Adrenal gland (tissue), 12 donors: Measurements from ENCODE around the gene CNGB1. TPM values are rescaled to one million over a fixed set of nuclear protein-coding genes. Genes with fewer than 3 reads are reported as not detected.

Experiments used
- DNase-seq, 7 donors: peaks; one replicate each; pipeline ENCODE4 v3.0.0-alpha.2; 2019 to 2020
- H3K27ac ChIP-seq, 5 donors: fragments of 200-600 bp; sonication (generic) in 4 of 5; 1 replicate in 3 of 5; 2 replicates in 2 of 5; pipeline versions ENCODE4 v1.5.1 to v1.8.0; 2016 to 2020; ENCODE audit warnings: mild to moderate bottlenecking in 1 of 5
- H3K27me3 ChIP-seq: fragments of 200-600 bp; 2 replicates; pipeline ENCODE4 v1.8.0; 2021
- H3K36me3 ChIP-seq, 2 donors: fragments of 200-600 bp; replicated peaks in 1 of 2; 1 replicate in 1 of 2; 2 replicates in 1 of 2; pipeline versions ENCODE4 v1.5.1 to v1.8.0; 2018 to 2022
- H3K4me1 ChIP-seq, 2 donors: fragments of 200-600 bp; replicated peaks in 1 of 2; 1 replicate in 1 of 2; 2 replicates in 1 of 2; pipeline versions ENCODE4 v1.5.1 to v1.8.0; 2018 to 2021
- H3K4me3 ChIP-seq, 4 donors: fragments of 200-600 bp; sonication (generic) in 3 of 4; one replicate each; pipeline ENCODE4 v1.5.1; 2016 to 2018
- H3K9me3 ChIP-seq, 3 donors: fragments of 200-600 bp; sonication (generic) in 1 of 3; replicated peaks in 1 of 3; 1 replicate in 2 of 3; 2 replicates in 1 of 3; pipeline versions ENCODE4 v1.5.1 to v1.8.0; 2016 to 2021
- POLR2A ChIP-seq, 2 donors: fragments of 450-650 bp; IDR thresholded peaks; one replicate each; pipeline ENCODE4 v1.6.1; 2017; ENCODE audit warnings: antibody characterized with exemption in 2 of 2, mild to moderate bottlenecking in 2 of 2, moderate library complexity in 1 of 2
- WGBS, 4 donors: extraction: QIAGEN DNeasy Blood & Tissue Kit in 2 of 4; methylation state at CpG; one replicate each; pipeline versions ENCODE4 v1.1.5 to v1.1.7; 2013 to 2017; 5-methylcytosine and 5-hydroxymethylcytosine counted together
- intact Hi-C, 2 donors: fragments of 100-400 bp; cut with DNase I; formaldehyde crosslinking; loops; one replicate each; pipeline versions ENCODE4 v1.14.1 to v1.15.0; 2022 to 2023
- polyA plus RNA-seq, 3 donors: library from polyadenylated mRNA; stranded (reverse); fragments of 200-250 nt in 2 of 3; fragments of 350-450 nt in 1 of 3; fragmentation: Illumina TruSeq in 1 of 3; extraction: RNeasy Lipid Tissue Mini Kit (QIAGEN cat#74804) in 1 of 3; gene quantifications; one replicate each; pipeline ENCODE4 v1.2.3, GENCODE V29; 2013 to 2014
- total RNA-seq, 9 donors: library from RNA; depleted of rRNA in 4 of 9; stranded (reverse); fragments of >200 nt in 4 of 9; fragments of 120-200 nt in 1 of 9; fragmentation: NEBNext Ultra II Directional in 1 of 9; extraction: Animal tissue kit (Norgen Biotek cat#: 25700) in 1 of 9; gene quantifications; one replicate each; pipeline versions ENCODE4 v1.1.0 to v1.2.4, GENCODE V29; 2013 to 2023
- TF ChIP-seq, protein P1 (sequence below), 6 experiments: fragments of 450-650 bp in 4 of 6; fragments of 200-600 bp in 2 of 6; sonication (generic) in 1 of 6; IDR thresholded peaks; 1 replicate in 5 of 6; 2 replicates in 1 of 6; pipeline versions ENCODE4 v1.5.1 to v1.8.0; 2016 to 2021; ENCODE audit warnings: antibody characterized with exemption in 6 of 6, mild to moderate bottlenecking in 2 of 6, moderate library complexity in 1 of 6
- donor health status: healthy with polysubstance abuse.
- donor health status: Bipolar disorder and iron deficiency.
- donor health status: DM: yes; HTN: yes; CAD: no.
- donor health status: DM: no; HTN: no; CAD: no.
- donor health status: DM: no; HTN: no; CAD: no.
- donor health status: DM: yes; HTN: yes; CAD: no.

Gene CNGB1
- total and polyA plus RNA-seq, 12 donors: 0.67 to 2.4 (median 1.5) TPM; not detected in 5

DNA sequence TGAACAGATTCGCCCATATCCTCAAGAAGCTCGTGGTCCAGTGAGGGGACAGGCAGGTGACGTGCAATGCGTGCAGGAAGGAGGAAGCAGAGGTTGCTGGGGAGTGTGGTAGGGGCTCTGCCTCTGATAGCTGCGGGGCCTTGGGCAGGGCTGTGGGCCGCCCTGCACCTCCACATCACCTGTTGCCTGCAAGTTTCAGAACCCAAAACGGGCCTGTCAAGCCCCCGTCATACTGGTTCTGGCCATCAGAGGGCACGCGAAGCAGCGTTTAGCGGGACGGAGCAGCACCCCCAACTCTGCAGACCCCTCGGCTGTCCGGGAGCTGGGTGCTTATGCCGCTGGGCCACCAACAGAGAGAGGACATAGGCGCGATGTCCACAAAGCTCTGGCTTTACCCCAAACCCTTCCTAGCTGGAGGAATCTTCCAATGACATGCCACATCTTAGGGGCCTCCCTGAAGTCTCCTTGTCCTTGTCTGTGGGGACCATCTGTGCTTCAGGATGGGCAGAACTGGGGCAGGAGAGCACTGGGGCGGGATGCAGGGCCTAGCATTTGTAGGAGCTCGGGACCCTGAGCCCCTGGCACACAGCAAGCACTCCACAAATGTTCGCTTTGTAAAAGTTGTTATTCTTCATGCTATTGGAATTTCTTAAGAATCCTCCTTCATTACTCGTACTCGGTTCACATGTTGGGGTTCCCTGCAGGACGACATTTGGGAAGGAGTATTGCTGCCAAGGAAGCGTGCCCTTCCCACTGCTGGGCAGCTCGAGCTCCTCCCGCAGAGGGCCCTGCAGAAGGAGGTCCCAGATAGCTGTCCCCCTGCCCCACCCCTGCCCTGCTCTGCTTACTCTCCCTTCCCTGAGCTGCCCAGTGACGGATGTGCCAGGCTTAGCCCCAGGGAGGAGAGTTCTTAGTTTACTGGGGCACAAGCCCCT, 64.3 kb downstream of the CNGB1 start:
- WGBS, 4 donors: 51 to 69% (median 61%) methylated on average over 14 to 28 of the region's 28 CpGs
- no peaks in the 10 kb centered on the region for H3K4me1 ChIP-seq
- no peak overlapping the region for H3K27ac ChIP-seq
- no peak for DNase-seq
- no peaks in the 10 kb centered on the region for H3K36me3 ChIP-seq
- intact Hi-C loops: no loop called here
- H3K27me3 ChIP-seq: no peaks in the 10 kb centered on the region
- no peak overlapping the region for H3K4me3 ChIP-seq
- TF ChIP-seq, protein P1, sequence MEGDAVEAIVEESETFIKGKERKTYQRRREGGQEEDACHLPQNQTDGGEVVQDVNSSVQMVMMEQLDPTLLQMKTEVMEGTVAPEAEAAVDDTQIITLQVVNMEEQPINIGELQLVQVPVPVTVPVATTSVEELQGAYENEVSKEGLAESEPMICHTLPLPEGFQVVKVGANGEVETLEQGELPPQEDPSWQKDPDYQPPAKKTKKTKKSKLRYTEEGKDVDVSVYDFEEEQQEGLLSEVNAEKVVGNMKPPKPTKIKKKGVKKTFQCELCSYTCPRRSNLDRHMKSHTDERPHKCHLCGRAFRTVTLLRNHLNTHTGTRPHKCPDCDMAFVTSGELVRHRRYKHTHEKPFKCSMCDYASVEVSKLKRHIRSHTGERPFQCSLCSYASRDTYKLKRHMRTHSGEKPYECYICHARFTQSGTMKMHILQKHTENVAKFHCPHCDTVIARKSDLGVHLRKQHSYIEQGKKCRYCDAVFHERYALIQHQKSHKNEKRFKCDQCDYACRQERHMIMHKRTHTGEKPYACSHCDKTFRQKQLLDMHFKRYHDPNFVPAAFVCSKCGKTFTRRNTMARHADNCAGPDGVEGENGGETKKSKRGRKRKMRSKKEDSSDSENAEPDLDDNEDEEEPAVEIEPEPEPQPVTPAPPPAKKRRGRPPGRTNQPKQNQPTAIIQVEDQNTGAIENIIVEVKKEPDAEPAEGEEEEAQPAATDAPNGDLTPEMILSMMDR (IDR thresholded peaks at IDR 0.05): peak in 4 of 6 experiments; percentile 30 to 44 (median 40)
- TF ChIP-seq POLR2A (IDR thresholded peaks at IDR 0.05): no peak
- no peaks in the 10 kb centered on the region for H3K9me3 ChIP-seq

DNA sequence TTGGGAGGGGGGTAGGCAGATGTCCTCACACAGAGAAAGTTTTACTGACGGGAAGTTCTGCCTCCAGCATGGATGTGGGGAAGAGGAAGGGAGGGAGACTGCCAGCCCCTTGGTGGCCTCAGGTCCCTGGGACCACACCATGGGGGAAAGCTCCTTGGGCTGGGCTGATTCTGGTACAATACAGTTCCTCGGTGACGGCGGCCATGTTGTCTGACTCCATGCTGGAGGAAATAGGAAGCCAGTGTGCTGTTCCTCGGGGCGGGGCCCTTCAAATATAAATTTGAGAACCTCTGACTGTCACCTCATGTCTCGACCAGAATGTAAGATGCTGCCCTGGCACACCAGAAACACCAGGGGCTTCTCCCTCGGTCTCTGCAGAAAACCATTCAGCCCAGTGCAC, 66.8 kb downstream of the CNGB1 start:
- no peaks in the 10 kb centered on the region for H3K27me3 ChIP-seq
- no peaks in the 10 kb centered on the region for H3K9me3 ChIP-seq
- no peaks in the 10 kb centered on the region for H3K4me1 ChIP-seq
- DNase-seq: no peak
- TF ChIP-seq, protein P1 (IDR thresholded peaks at IDR 0.05): no peak
- no peak for TF ChIP-seq POLR2A (IDR thresholded peaks at IDR 0.05)
- intact Hi-C loops: loop anchor here in 1 of 2 donors (5.0 kb wide), 1 partner anchor 93 kb away; no protein-coding TSS in a partner anchor
- no peak overlapping the region for H3K27ac ChIP-seq
- WGBS, 4 donors: 65 to 78% (median 67%) methylated on average over 8 of the region's 8 CpGs
- no peak overlapping the region for H3K4me3 ChIP-seq
- no peaks in the 10 kb centered on the region for H3K36me3 ChIP-seq

DNA sequence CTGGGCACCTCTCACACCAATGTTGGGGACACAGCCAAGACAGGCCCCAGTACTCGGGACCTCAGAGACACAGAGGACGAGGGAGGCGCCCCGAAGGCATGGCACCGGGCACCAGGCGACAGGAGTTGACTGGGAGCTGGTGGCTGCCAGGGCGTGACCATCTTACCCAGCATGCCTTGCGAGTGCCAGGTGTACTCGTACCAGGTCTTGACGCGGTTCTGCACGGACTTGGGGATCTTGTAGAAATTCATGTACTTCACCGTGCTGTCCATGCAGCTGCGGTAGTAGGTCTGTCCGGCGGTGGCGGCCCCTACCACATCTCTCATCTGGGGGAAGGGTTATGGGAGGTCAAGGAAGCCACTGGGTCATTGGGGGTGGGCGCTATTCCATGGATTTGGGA, 67.3 kb downstream of the CNGB1 start:
- WGBS, 4 donors: 73 to 96% (median 78%) methylated on average over 2 to 18 of the region's 18 CpGs
- no peak for TF ChIP-seq POLR2A (IDR thresholded peaks at IDR 0.05)
- TF ChIP-seq, protein P1 (IDR thresholded peaks at IDR 0.05): no peak
- Histone ChIP-seq H3K36me3 (no peaks in the 10 kb centered on the region), H3K27me3 (no peaks in the 10 kb centered on the region), H3K4me3 (no peak overlapping the region), H3K9me3 (no peaks in the 10 kb centered on the region), H3K4me1 (no peaks in the 10 kb centered on the region), H3K27ac (no peak overlapping the region)
- intact Hi-C loops: loop anchor here in 1 of 2 donors (5.0 kb wide), 1 partner anchor 94 kb away; no protein-coding TSS in a partner anchor
- no peak for DNase-seq

DNA sequence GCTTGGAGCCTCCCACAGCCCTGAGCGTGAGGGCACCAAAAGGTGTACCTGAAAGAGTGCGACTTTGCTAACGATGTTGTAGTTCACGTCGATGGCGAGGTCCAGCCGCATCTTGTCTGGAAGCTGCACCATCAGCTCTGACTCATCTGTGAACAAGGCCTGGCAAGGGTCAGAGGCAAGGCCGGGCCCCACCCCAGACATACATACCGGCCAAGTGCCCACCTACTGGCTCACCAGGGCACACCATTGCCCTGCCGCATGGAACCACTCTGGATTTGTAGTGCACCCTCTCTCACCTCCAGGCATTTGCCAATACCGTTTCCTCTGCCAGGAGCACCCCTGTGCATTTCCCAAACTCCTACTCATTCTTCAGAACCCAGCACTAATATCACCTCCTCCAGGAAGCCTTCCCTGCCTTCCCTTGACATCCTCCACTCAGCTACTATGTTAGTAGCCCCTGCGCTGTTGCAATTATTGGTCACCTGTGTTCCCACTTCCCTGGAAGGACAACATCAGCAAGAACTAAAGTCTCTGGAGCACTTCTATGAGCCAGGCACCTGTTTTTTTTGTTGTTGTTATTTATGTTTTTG, 69.4 kb downstream of the CNGB1 start:
- Histone ChIP-seq H3K27ac (no peak overlapping the region), H3K4me3 (no peak overlapping the region), H3K27me3 (no peaks in the 10 kb centered on the region), H3K4me1 (no peaks in the 10 kb centered on the region), H3K36me3 (no peaks in the 10 kb centered on the region), H3K9me3 (no peaks in the 10 kb centered on the region)
- TF ChIP-seq, protein P1 (IDR thresholded peaks at IDR 0.05): no peak
- TF ChIP-seq POLR2A (IDR thresholded peaks at IDR 0.05): no peak
- no peak for DNase-seq
- intact Hi-C loops: loop anchor here in 1 of 2 donors (5.0 kb wide), 1 partner anchor 96 kb away; no protein-coding TSS in a partner anchor
- 75 to 84% (median 80%) methylated on average over 11 to 12 of the region's 12 CpGs for WGBS, 4 donors
